Spinal cord (tissue), 10 donors: ENCODE results near the gene KIAA0319L. TPM values are rescaled to one million over a fixed set of nuclear protein-coding genes. Genes with fewer than 3 reads are reported as not detected.

ENCODE experiments used
- DNase-seq, 6 donors: peaks; one replicate each; pipeline versions ENCODE4 v3.0.0 to v3.0.0-alpha.2; 2013 to 2015; ENCODE audit warnings: low spot score in 6 of 6, low read depth in 4 of 6
- H3K27ac ChIP-seq: one replicate; pipeline ENCODE4 v1.5.1; 2013; ENCODE audit warnings: low read depth, low read length, control low read depth
- H3K27me3 ChIP-seq: one replicate; pipeline ENCODE4 v1.6.1; 2013; ENCODE audit warnings: low read length; ENCODE audit not compliant: control insufficient read depth, insufficient read depth
- H3K36me3 ChIP-seq: one replicate; pipeline ENCODE4 v1.6.1; 2013; ENCODE audit warnings: low read length; ENCODE audit not compliant: control insufficient read depth, insufficient read depth
- H3K4me1 ChIP-seq: one replicate; pipeline ENCODE4 v1.6.1; 2013; ENCODE audit warnings: low read length; ENCODE audit not compliant: control insufficient read depth, insufficient read depth
- H3K4me3 ChIP-seq: one replicate; pipeline ENCODE4 v1.5.1; 2013; ENCODE audit warnings: low read depth, low read length, control low read depth
- H3K9me3 ChIP-seq: one replicate; pipeline ENCODE4 v1.6.1; 2013; ENCODE audit warnings: low read length; ENCODE audit not compliant: control insufficient read depth, insufficient read depth
- WGBS: methylation state at CpG from one replicate; pipeline ENCODE4 v1.1.5; 2013; ENCODE audit warnings: missing lambda C conversion rate; ENCODE audit not compliant: insufficient coverage; 5-methylcytosine and 5-hydroxymethylcytosine counted together
- polyA plus RNA-seq, 2 donors: library from polyadenylated mRNA; unstranded; fragments of 120-200 nt; gene quantifications; one replicate each; pipeline ENCODE4 v1.2.1, GENCODE V29; 2013; ENCODE audit not compliant: insufficient read length in 2 of 2
- total RNA-seq, 2 donors: library from RNA; depleted of rRNA in 1 of 2; stranded (reverse); fragments of 120-200 nt in 1 of 2; fragments of >200 nt in 1 of 2; gene quantifications; one replicate each; pipeline versions ENCODE4 v1.2.3 to v1.2.4, GENCODE V29; 2013 to 2014
- donor health status: healthy.

The KIAA0319L gene
- total and polyA plus RNA-seq, 4 donors: 57.0 to 95.1 (median 64.7) TPM

GRCh38 chr1:35505911-35506798 is 51.0 kb downstream of the KIAA0319L start:
- WGBS: 83% methylated on average over 3 of the region's 4 CpGs
- Histone ChIP-seq H3K9me3 (no peaks in the 10 kb centered on the region), H3K27me3 (no peaks in the 10 kb centered on the region), H3K4me3 (no peak overlapping the region), H3K27ac (no peak overlapping the region), H3K4me1 (peaks cover 5% of the 10 kb centered on the region), H3K36me3 (no peaks in the 10 kb centered on the region)
- peak in 2 of 6 donors; percentile 7 to 20 for DNase-seq

GRCh38 chr1:35502242-35502641 is 55.0 kb downstream of the KIAA0319L start:
- Histone ChIP-seq H3K27ac (no peak overlapping the region), H3K4me1 (peaks cover 5% of the 10 kb centered on the region), H3K4me3 (no peak overlapping the region), H3K36me3 (no peaks in the 10 kb centered on the region), H3K9me3 (no peaks in the 10 kb centered on the region), H3K27me3 (no peaks in the 10 kb centered on the region)
- DNase-seq: no peak
- 82% methylated on average over 1 of the region's 2 CpGs for WGBS

- Histone ChIP-seq H3K27me3 (no peaks in the 10 kb centered on the region), H3K9me3 (no peaks in the 10 kb centered on the region), H3K36me3 (no peaks in the 10 kb centered on the region), H3K27ac (no peak overlapping the region), H3K4me3 (no peak overlapping the region), H3K4me1 (no peaks in the 10 kb centered on the region)
- WGBS: 27% methylated on average over 1 of the region's 2 CpGs
- DNase-seq: no peak
Measured at GRCh38 chr1:35500439-35500838, 56.8 kb downstream of the KIAA0319L start.

- Histone ChIP-seq H3K27ac (no peak overlapping the region), H3K9me3 (no peaks in the 10 kb centered on the region), H3K36me3 (no peaks in the 10 kb centered on the region), H3K4me1 (no peaks in the 10 kb centered on the region), H3K4me3 (no peak overlapping the region), H3K27me3 (no peaks in the 10 kb centered on the region)
- peak in 2 of 6 donors; percentile 7 to 27 for DNase-seq
- 86% methylated on average over 1 of the region's 3 CpGs for WGBS
Measured at GRCh38 chr1:35499652-35500176, 57.5 kb downstream of the KIAA0319L start.

- no CpG with 5 or more reads among the region's 4 CpGs for WGBS
- Histone ChIP-seq H3K4me3 (no peak overlapping the region), H3K9me3 (no peaks in the 10 kb centered on the region), H3K4me1 (no peaks in the 10 kb centered on the region), H3K36me3 (no peaks in the 10 kb centered on the region), H3K27ac (no peak overlapping the region), H3K27me3 (no peaks in the 10 kb centered on the region)
- no peak for DNase-seq
Measured at GRCh38 chr1:35499231-35499630, 58.0 kb downstream of the KIAA0319L start.

- Histone ChIP-seq H3K9me3 (no peaks in the 10 kb centered on the region), H3K27me3 (no peaks in the 10 kb centered on the region), H3K4me3 (no peak overlapping the region), H3K4me1 (no peaks in the 10 kb centered on the region), H3K27ac (no peak overlapping the region), H3K36me3 (no peaks in the 10 kb centered on the region)
- DNase-seq: peak in 1 of 6 donors; percentile 5
- no CpG with 5 or more reads among the region's 2 CpGs for WGBS
Measured at GRCh38 chr1:35497571-35497970, 59.6 kb downstream of the KIAA0319L start.

- Histone ChIP-seq H3K27ac (no peak overlapping the region), H3K36me3 (no peaks in the 10 kb centered on the region), H3K4me3 (no peak overlapping the region), H3K27me3 (no peaks in the 10 kb centered on the region), H3K9me3 (no peaks in the 10 kb centered on the region), H3K4me1 (no peaks in the 10 kb centered on the region)
- WGBS: no CpG with 5 or more reads among the region's 1 CpG
- no peak for DNase-seq
Measured at GRCh38 chr1:35490250-35490649, 67.0 kb downstream of the KIAA0319L start.

- Histone ChIP-seq H3K4me3 (no peak overlapping the region), H3K36me3 (no peaks in the 10 kb centered on the region), H3K9me3 (no peaks in the 10 kb centered on the region), H3K27me3 (no peaks in the 10 kb centered on the region), H3K27ac (no peak overlapping the region), H3K4me1 (no peaks in the 10 kb centered on the region)
- 83% methylated on average over 1 of the region's 2 CpGs for WGBS
- peak in 1 of 6 donors; percentile 60 for DNase-seq
Measured at GRCh38 chr1:35488336-35488735, 68.9 kb downstream of the KIAA0319L start.

- no peaks in the 10 kb centered on the region for H3K4me1 ChIP-seq
- no peaks in the 10 kb centered on the region for H3K27me3 ChIP-seq
- DNase-seq: no peak
- no peaks in the 10 kb centered on the region for H3K36me3 ChIP-seq
- 100% methylated on average over 1 of the region's 3 CpGs for WGBS
- no peaks in the 10 kb centered on the region for H3K9me3 ChIP-seq
- H3K4me3 ChIP-seq: no peak overlapping the region
- H3K27ac ChIP-seq: no peak overlapping the region
Measured at GRCh38 chr1:35486858-35487408, 70.3 kb downstream of the KIAA0319L start.
